Cortex of kidney (tissue), 1 donor: Measurements from ENCODE around the gene SH3TC2.

Experiments used
- DNase-seq: peaks from one replicate; lab custom pipeline; 2025; lab: John Stamatoyannopoulos, UW

The SH3TC2 gene

GRCh38 chr5:149028984-149029383, 33.9 kb downstream of the SH3TC2 start:
- DNase-seq, result no peak

GRCh38 chr5:149028161-149028560, 34.7 kb downstream of the SH3TC2 start:
- DNase-seq, result no peak

GRCh38 chr5:149027636-149028035, 35.2 kb downstream of the SH3TC2 start:
- no peak for DNase-seq

GRCh38 chr5:149024943-149025342, 37.9 kb downstream of the SH3TC2 start:
- DNase-seq, result no peak

GRCh38 chr5:149024477-149024876, 38.4 kb downstream of the SH3TC2 start:
- no peak for DNase-seq

GRCh38 chr5:149022200-149022599, 40.7 kb downstream of the SH3TC2 start:
- no peak for DNase-seq

GRCh38 chr5:149019679-149020078, 43.2 kb downstream of the SH3TC2 start:
- DNase-seq, result no peak

GRCh38 chr5:149018909-149019443, 43.9 kb downstream of the SH3TC2 start:
- DNase-seq, result no peak

- no peak for DNase-seq
These were observed 45.2 kb downstream of the SH3TC2 start for GRCh38 chr5:149017636-149018035.

GRCh38 chr5:149015561-149015960, 47.3 kb downstream of the SH3TC2 start:
- DNase-seq, result no peak

- DNase-seq, result no peak
These were observed 47.7 kb downstream of the SH3TC2 start for GRCh38 chr5:149015126-149015525.

GRCh38 chr5:149014571-149015031, 48.3 kb downstream of the SH3TC2 start:
- DNase-seq, result no peak

- no peak for DNase-seq
These were observed 49.1 kb downstream of the SH3TC2 start for GRCh38 chr5:149013796-149014195.

GRCh38 chr5:149012350-149012749, 50.5 kb downstream of the SH3TC2 start:
- no peak for DNase-seq

GRCh38 chr5:149011728-149012127, 51.1 kb downstream of the SH3TC2 start:
- DNase-seq, result no peak

GRCh38 chr5:149011084-149011483, 51.8 kb downstream of the SH3TC2 start:
- DNase-seq, result no peak

GRCh38 chr5:149007174-149007573, 55.7 kb downstream of the SH3TC2 start:
- DNase-seq, result no peak

- DNase-seq, result no peak
These were observed 56.4 kb downstream of the SH3TC2 start for GRCh38 chr5:149006426-149006825.

GRCh38 chr5:149005077-149005892, 57.6 kb downstream of the SH3TC2 start:
- DNase-seq, result no peak

- no peak for DNase-seq
These were observed 58.3 kb downstream of the SH3TC2 start for GRCh38 chr5:149004559-149004958.

- DNase-seq, result no peak
These were observed 59.8 kb downstream of the SH3TC2 start for GRCh38 chr5:149002761-149003689.

GRCh38 chr5:149002053-149002452, 60.8 kb downstream of the SH3TC2 start:
- no peak for DNase-seq

GRCh38 chr5:149001162-149001561, 61.7 kb downstream of the SH3TC2 start:
- no peak for DNase-seq
